BE2C (cell line): Measurements from ENCODE around the gene SETDB2.

Experiments
- DNase-seq: peaks from one replicate; pipeline ENCODE4 v3.0.0-alpha.2; 2020
- H3K27me3 ChIP-seq: fragments of 250-450 bp; sonication (Bioruptor Pico); 2 replicates; pipeline ENCODE4 v1.5.1; 2020; ENCODE audit warnings: mild to moderate bottlenecking
- H3K36me3 ChIP-seq: fragments of 250-450 bp; sonication (Bioruptor Pico); 2 replicates; pipeline ENCODE4 v1.5.1; 2020; ENCODE audit warnings: mild to moderate bottlenecking
- H3K4me1 ChIP-seq: fragments of 250-450 bp; sonication (Bioruptor Pico); 2 replicates; pipeline ENCODE4 v1.5.1; 2020
- H3K4me3 ChIP-seq: 2 replicates; pipeline ENCODE4 v1.5.1; 2011; ENCODE audit warnings: low read depth, low read length
- H3K9me3 ChIP-seq: fragments of 250-450 bp; sonication (Bioruptor Pico); 2 replicates; pipeline ENCODE4 v1.5.1; 2020
- TF ChIP-seq, protein P1 (sequence below): IDR thresholded peaks from 2 replicates; pipeline ENCODE4 v1.5.1; 2012; ENCODE audit warnings: mild to moderate bottlenecking, low read depth, low read length

Gene SETDB2

DNA sequence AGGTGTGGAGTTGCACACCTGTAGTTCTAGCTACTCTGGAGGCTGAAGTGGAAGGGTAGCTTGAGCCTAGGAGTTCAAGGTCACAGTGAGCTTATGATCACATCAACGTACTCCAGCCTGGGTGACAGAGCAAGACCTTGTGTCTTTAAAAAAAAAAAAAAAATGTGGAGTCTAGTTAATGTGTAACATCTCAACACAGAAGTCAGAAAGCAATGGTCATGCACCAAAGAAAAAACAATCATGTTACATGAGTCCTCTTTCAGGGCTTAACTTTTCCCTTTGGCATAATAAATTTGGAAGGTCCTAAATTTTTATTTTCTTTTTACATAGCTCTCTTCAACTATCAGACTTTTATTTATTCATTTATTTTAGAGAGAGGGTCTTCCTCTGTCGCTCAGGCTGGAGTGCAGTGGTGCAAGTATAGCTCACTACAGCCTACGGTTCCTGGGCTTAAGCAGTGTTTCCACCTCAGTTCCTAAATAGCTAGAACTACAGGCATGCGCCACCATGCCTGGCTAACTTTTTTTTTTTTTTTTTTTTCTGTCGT, 22.3 kb downstream of the SETDB2 start:
- TF ChIP-seq, protein P1, sequence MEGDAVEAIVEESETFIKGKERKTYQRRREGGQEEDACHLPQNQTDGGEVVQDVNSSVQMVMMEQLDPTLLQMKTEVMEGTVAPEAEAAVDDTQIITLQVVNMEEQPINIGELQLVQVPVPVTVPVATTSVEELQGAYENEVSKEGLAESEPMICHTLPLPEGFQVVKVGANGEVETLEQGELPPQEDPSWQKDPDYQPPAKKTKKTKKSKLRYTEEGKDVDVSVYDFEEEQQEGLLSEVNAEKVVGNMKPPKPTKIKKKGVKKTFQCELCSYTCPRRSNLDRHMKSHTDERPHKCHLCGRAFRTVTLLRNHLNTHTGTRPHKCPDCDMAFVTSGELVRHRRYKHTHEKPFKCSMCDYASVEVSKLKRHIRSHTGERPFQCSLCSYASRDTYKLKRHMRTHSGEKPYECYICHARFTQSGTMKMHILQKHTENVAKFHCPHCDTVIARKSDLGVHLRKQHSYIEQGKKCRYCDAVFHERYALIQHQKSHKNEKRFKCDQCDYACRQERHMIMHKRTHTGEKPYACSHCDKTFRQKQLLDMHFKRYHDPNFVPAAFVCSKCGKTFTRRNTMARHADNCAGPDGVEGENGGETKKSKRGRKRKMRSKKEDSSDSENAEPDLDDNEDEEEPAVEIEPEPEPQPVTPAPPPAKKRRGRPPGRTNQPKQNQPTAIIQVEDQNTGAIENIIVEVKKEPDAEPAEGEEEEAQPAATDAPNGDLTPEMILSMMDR = no peak
- no peaks in the 10 kb centered on the region for H3K27me3 ChIP-seq
- DNase-seq = no peak
- H3K36me3 ChIP-seq = no peaks in the 10 kb centered on the region
- no peaks in the 10 kb centered on the region for H3K9me3 ChIP-seq
- H3K4me1 ChIP-seq = no peaks in the 10 kb centered on the region; the same call in 1 of the 2 replicates
- no peak overlapping the region for H3K4me3 ChIP-seq

DNA sequence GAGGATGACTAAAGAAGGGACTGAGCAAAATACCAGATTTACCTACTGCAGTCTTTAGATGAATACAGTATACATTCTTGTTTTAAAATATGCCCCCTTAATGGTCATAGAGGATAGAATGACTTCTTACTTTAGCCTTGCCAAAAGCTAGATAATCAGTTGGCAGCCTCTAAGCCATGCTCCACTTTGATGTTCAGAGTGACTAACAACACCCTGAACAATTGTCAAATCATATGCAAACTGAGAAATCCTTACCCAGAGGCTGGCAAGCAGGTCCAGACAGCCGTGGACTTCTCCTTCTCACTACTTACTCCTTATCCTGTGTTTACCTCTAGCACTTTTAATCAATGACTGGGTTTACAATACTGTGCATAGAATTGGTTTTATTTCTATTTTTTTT, 28.1 kb downstream of the SETDB2 start:
- Histone ChIP-seq H3K27me3 (no peaks in the 10 kb centered on the region), H3K4me3 (no peak overlapping the region), H3K36me3 (0 out of 2 replicates have a peak, but pooled peaks cover 5% of the 10 kb centered on the region), H3K9me3 (no peaks in the 10 kb centered on the region), H3K4me1 (no peaks in the 10 kb centered on the region)
- no peak for DNase-seq
- TF ChIP-seq, protein P1 = no peak

DNA sequence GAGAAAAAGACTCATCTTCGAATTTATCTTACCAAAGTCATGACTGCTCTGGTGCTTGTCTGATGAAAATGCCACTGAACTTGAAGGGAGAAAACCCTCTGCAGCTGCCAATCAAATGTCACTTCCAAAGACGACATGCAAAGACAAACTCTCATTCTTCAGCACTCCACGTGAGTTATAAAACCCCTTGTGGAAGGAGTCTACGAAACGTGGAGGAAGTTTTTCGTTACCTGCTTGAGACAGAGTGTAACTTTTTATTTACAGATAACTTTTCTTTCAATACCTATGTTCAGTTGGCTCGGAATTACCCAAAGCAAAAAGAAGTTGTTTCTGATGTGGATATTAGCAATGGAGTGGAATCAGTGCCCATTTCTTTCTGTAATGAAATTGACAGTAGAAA, 32.5 kb downstream of the SETDB2 start:
- Histone ChIP-seq H3K9me3 (no peaks in the 10 kb centered on the region), H3K36me3 (0 out of 2 replicates have a peak, but pooled peaks cover 5% of the 10 kb centered on the region), H3K27me3 (no peaks in the 10 kb centered on the region), H3K4me1 (no peaks in the 10 kb centered on the region), H3K4me3 (no peak overlapping the region)
- TF ChIP-seq, protein P1 = no peak
- DNase-seq = no peak

DNA sequence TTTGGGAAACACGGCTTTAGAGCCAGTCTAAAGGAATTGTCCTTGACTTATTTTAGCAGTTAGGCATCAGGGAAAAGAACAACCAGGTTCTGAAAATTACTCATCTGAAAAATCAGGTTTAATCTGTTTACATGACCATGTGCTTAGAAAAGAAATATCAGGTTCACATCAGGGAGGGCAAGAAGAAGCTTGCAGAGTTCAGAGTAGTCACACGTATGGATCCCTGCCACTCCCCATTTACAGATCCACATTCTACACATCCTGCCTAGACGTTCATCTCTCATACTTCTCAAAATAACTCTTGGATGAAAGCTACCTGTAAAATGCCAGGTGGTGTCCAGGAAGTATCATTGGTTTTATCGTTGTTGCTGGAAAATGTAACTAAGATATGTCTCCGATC, 37.7 kb downstream of the SETDB2 start:
- Histone ChIP-seq H3K4me1 (no peaks in the 10 kb centered on the region), H3K9me3 (no peaks in the 10 kb centered on the region), H3K36me3 (0 out of 2 replicates have a peak, but pooled peaks cover 1% of the 10 kb centered on the region), H3K4me3 (no peak overlapping the region), H3K27me3 (no peaks in the 10 kb centered on the region)
- TF ChIP-seq, protein P1 = no peak
- no peak for DNase-seq

DNA sequence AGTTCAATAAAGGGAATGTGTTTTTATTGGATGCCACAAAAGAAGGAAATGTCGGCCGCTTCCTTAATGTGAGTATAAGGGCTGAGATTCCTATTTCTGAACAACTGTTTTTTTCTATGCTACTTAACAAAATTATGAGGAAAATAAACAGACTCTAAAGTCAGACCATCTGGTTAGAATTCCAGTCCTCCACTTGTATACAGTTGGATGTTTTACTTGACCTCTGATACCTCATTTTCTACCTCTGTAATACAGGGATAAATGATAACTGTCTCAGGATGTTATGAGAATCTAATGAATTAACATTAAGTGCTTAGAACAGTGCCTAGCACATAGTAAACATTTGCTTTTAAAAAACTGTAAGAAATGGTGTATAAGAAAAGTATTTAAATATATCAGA, 44.5 kb downstream of the SETDB2 start:
- Histone ChIP-seq H3K4me3 (no peak overlapping the region), H3K27me3 (no peaks in the 10 kb centered on the region), H3K4me1 (no peaks in the 10 kb centered on the region), H3K9me3 (no peaks in the 10 kb centered on the region), H3K36me3 (no peaks in the 10 kb centered on the region)
- TF ChIP-seq, protein P1 = no peak
- no peak for DNase-seq

DNA sequence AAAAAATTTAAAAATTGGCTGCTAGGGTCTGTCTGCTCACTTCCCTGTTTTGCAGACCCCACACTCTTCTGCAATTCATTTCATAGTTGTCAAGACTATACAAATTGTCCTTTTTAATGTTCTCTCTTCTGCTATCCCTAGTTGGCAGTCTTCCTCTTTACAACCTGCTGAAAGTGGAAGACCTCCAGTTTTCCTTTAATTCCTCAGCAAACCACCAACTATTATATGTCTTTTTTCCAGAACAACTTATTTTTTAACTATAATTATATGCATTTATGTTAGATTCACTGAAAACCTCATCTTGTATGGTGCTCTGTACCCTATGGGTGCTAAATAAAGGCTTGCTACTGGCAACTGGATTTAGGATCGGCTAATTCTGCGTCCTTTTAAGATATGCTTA, 50.6 kb downstream of the SETDB2 start:
- H3K4me3 ChIP-seq = peak overlapping the region; percentile 62
- no peaks in the 10 kb centered on the region for H3K36me3 ChIP-seq
- DNase-seq = no peak
- no peaks in the 10 kb centered on the region for H3K27me3 ChIP-seq
- H3K9me3 ChIP-seq = no peaks in the 10 kb centered on the region
- TF ChIP-seq, protein P1 = no peak
- no peaks in the 10 kb centered on the region for H3K4me1 ChIP-seq
